HUES64 (cell line): ENCODE measurements around the gene RSPH9.

Experiments used
- H3K27ac ChIP-seq: 2 replicates; pipeline ENCODE4 v1.7.0; 2013; ENCODE audit warnings: low read depth, low read length, inconsistent platforms
- H3K27me3 ChIP-seq: 2 replicates; pipeline ENCODE4 v1.6.1; 2013; ENCODE audit warnings: mild to moderate bottlenecking, low read length; ENCODE audit not compliant: insufficient read depth
- H3K36me3 ChIP-seq: 2 replicates; pipeline ENCODE4 v1.6.1; 2013; ENCODE audit warnings: mild to moderate bottlenecking, low read length; ENCODE audit not compliant: insufficient read depth
- H3K4me1 ChIP-seq: 2 replicates; pipeline ENCODE4 v1.6.1; 2013; ENCODE audit warnings: mild to moderate bottlenecking, low read length, moderate library complexity; ENCODE audit not compliant: insufficient read depth
- H3K4me3 ChIP-seq: 2 replicates; pipeline ENCODE4 v1.5.1; 2013; ENCODE audit warnings: mild to moderate bottlenecking, low read length, moderate library complexity
- H3K9ac ChIP-seq: 2 replicates; pipeline ENCODE4 v1.6.1; 2013; ENCODE audit warnings: mild to moderate bottlenecking, low read depth, low read length
- H3K9me3 ChIP-seq: 2 replicates; pipeline ENCODE4 v1.6.1; 2013; ENCODE audit warnings: low read depth, low read length; ENCODE audit not compliant: insufficient read depth
- WGBS: fragments of 150-250, 120-280 bp; methylation state at CpG from one replicate; pipeline ENCODE4 v1.1.7; 2013; ENCODE audit warnings: missing lambda C conversion rate; 5-methylcytosine and 5-hydroxymethylcytosine counted together

RSPH9 gene

GRCh38 chr6:43679057-43679456 is 34.2 kb downstream of the RSPH9 start:
- WGBS: 95% methylated on average over 6 of the region's 6 CpGs
- Histone ChIP-seq H3K9ac (no peak overlapping the region), H3K9me3 (no peaks in the 10 kb centered on the region), H3K36me3 (peaks cover 76% of the 10 kb centered on the region), H3K4me3 (no peak overlapping the region), H3K27me3 (no peaks in the 10 kb centered on the region), H3K27ac (no peak overlapping the region), H3K4me1 (no peaks in the 10 kb centered on the region)

- no peak overlapping the region for H3K4me3 ChIP-seq
- peaks cover 61% of the 10 kb centered on the region for H3K36me3 ChIP-seq
- H3K4me1 ChIP-seq: no peaks in the 10 kb centered on the region
- 91% methylated on average over 10 of the region's 11 CpGs for WGBS
- H3K27ac ChIP-seq: no peak overlapping the region
- no peaks in the 10 kb centered on the region for H3K9me3 ChIP-seq
- H3K9ac ChIP-seq: no peak overlapping the region
- no peaks in the 10 kb centered on the region for H3K27me3 ChIP-seq
Observed at GRCh38 chr6:43680308-43681200, 35.7 kb downstream of the RSPH9 start.

- Histone ChIP-seq H3K4me3 (no peak overlapping the region), H3K4me1 (0 out of 2 replicates have a peak, but pooled peaks cover 1% of the 10 kb centered on the region), H3K36me3 (peaks cover 56% of the 10 kb centered on the region), H3K27ac (no peak overlapping the region), H3K27me3 (no peaks in the 10 kb centered on the region), H3K9me3 (no peaks in the 10 kb centered on the region), H3K9ac (no peak overlapping the region)
- 96% methylated on average over 5 of the region's 5 CpGs for WGBS
Observed at GRCh38 chr6:43681303-43681702, 36.5 kb downstream of the RSPH9 start.

- no peak overlapping the region for H3K27ac ChIP-seq
- peaks cover 41% of the 10 kb centered on the region for H3K36me3 ChIP-seq
- 84% methylated on average over 8 of the region's 8 CpGs for WGBS
Observed at GRCh38 chr6:43682724-43683429, 38.0 kb downstream of the RSPH9 start.

GRCh38 chr6:43683708-43684455 is 39.0 kb downstream of the RSPH9 start:
- H3K36me3 ChIP-seq: peaks cover 30% of the 10 kb centered on the region
- H3K9ac ChIP-seq: no peak overlapping the region
- 96% methylated on average over 1 of the region's 1 CpG for WGBS

More at GRCh38 chr6:43682724-43683429, 38.0 kb downstream of the RSPH9 start:
- Histone ChIP-seq H3K9ac (no peak overlapping the region), H3K9me3 (no peaks in the 10 kb centered on the region), H3K4me3 (no peak overlapping the region), H3K4me1 (0 out of 2 replicates have a peak, but pooled peaks cover 4% of the 10 kb centered on the region), H3K27me3 (no peaks in the 10 kb centered on the region)

GRCh38 chr6:43687079-43687436 is 42.2 kb downstream of the RSPH9 start:
- no peaks in the 10 kb centered on the region for H3K27me3 ChIP-seq
- peaks cover 8% of the 10 kb centered on the region for H3K4me1 ChIP-seq
- 8% methylated on average over 10 of the region's 10 CpGs for WGBS
- peak overlapping the region; percentile 96 for H3K4me3 ChIP-seq
- H3K36me3 ChIP-seq: 0 out of 2 replicates have a peak, but pooled peaks cover 3% of the 10 kb centered on the region
- H3K27ac ChIP-seq: peak overlapping the region; percentile 51; the same call in 1 of the 2 replicates
- H3K9me3 ChIP-seq: no peaks in the 10 kb centered on the region
- H3K9ac ChIP-seq: peak overlapping the region; percentile 90

More at GRCh38 chr6:43683708-43684455, 39.0 kb downstream of the RSPH9 start:
- Histone ChIP-seq H3K4me3 (no peak overlapping the region), H3K27me3 (no peaks in the 10 kb centered on the region), H3K9me3 (no peaks in the 10 kb centered on the region), H3K4me1 (peaks cover 8% of the 10 kb centered on the region), H3K27ac (no peak overlapping the region)

- WGBS: 3% methylated on average over 43 of the region's 43 CpGs
- H3K4me1 ChIP-seq: peaks cover 8% of the 10 kb centered on the region
- peak within 1 kb of the TSS; percentile 96 for H3K4me3 ChIP-seq
- H3K27me3 ChIP-seq: no peaks in the 10 kb centered on the region
- peak within 1 kb of the TSS; percentile 90 for H3K9ac ChIP-seq
- peak within 1 kb of the TSS; percentile 51; the same call in 1 of the 2 replicates for H3K27ac ChIP-seq
- H3K36me3 ChIP-seq: 0 out of 2 replicates have a peak, but pooled peaks cover 3% of the 10 kb centered on the region
- H3K9me3 ChIP-seq: no peaks in the 10 kb centered on the region
Observed at GRCh38 chr6:43687437-43688347, 42.9 kb downstream of the RSPH9 start, which contains the start of gene MRPS18A. TSS of gene MRPS18A (minus strand) at chr6:43687791. CDS start at chr6:43687779, 12 bp downstream.

- H3K9me3 ChIP-seq: no peaks in the 10 kb centered on the region
- H3K4me3 ChIP-seq: no peak overlapping the region
- no peak overlapping the region for H3K27ac ChIP-seq
- peaks cover 8% of the 10 kb centered on the region for H3K4me1 ChIP-seq
- no peaks in the 10 kb centered on the region for H3K27me3 ChIP-seq
- 0 out of 2 replicates have a peak, but pooled peaks cover 3% of the 10 kb centered on the region for H3K36me3 ChIP-seq
- 87% methylated on average over 2 of the region's 2 CpGs for WGBS
- H3K9ac ChIP-seq: no peak overlapping the region
Observed at GRCh38 chr6:43689421-43689820, 44.6 kb downstream of the RSPH9 start.

- H3K36me3 ChIP-seq: no peaks in the 10 kb centered on the region
- 0 out of 2 replicates have a peak overlapping the region, but pooled peaks have one; percentile 10 for H3K9ac ChIP-seq
- no peak overlapping the region for H3K4me3 ChIP-seq
- peaks cover 36% of the 10 kb centered on the region for H3K4me1 ChIP-seq
- 52% methylated on average over 9 of the region's 9 CpGs for WGBS
- no peaks in the 10 kb centered on the region for H3K9me3 ChIP-seq
- H3K27me3 ChIP-seq: no peaks in the 10 kb centered on the region
- H3K27ac ChIP-seq: peak overlapping the region; percentile 61; the same call in 1 of the 2 replicates
Observed at GRCh38 chr6:43695215-43695966, 50.6 kb downstream of the RSPH9 start.
